Renal cortex interstitium (tissue), 3 donors: ENCODE data around the gene TRMT11. TPM values are rescaled to one million over a fixed set of nuclear protein-coding genes. Genes with fewer than 3 reads are reported as not detected.

Experiments used
- polyA plus RNA-seq, 3 donors: library from polyadenylated mRNA; unstranded; fragments of 120-200 nt; gene quantifications; one replicate each; pipeline ENCODE4 v1.2.1, GENCODE V29; 2013; ENCODE audit not compliant: insufficient read length in 3 of 3

TRMT11 gene
- polyA plus RNA-seq, 3 donors, result 26.3 to 30.5 (median 28.9) TPM

Other genes with a start within 250 kb of the TRMT11 start
- gene HEY2, start 236.9 kb upstream of the TRMT11 start, polyA plus RNA-seq, result 1 to 10 TPM; 7.0 to 7.6 (median 7.3) TPM
- 10 to 100 TPM; 41.2 to 55.2 (median 47.1) TPM for gene NCOA7, start 195.6 kb upstream of the TRMT11 start, polyA plus RNA-seq
- 10 to 100 TPM; 32.4 to 37.1 (median 35.6) TPM for gene HINT3, start 29.8 kb upstream of the TRMT11 start, polyA plus RNA-seq